Right hindlimb (tissue), 1 donor: ENCODE results near the gene ABHD8.

Source experiments
- DNase-seq: peaks from one replicate; pipeline ENCODE4 v3.0.0-alpha.2; 2018

ABHD8 gene

GRCh38 chr19:17303167-17303939 is at the start of gene ABHD8:
Gene ABHD8, minus strand, starts transcription at chr19:17303425. Its CDS starts 1,809 bp downstream, at chr19:17301616.
- peak; percentile 98 for DNase-seq

DNA sequence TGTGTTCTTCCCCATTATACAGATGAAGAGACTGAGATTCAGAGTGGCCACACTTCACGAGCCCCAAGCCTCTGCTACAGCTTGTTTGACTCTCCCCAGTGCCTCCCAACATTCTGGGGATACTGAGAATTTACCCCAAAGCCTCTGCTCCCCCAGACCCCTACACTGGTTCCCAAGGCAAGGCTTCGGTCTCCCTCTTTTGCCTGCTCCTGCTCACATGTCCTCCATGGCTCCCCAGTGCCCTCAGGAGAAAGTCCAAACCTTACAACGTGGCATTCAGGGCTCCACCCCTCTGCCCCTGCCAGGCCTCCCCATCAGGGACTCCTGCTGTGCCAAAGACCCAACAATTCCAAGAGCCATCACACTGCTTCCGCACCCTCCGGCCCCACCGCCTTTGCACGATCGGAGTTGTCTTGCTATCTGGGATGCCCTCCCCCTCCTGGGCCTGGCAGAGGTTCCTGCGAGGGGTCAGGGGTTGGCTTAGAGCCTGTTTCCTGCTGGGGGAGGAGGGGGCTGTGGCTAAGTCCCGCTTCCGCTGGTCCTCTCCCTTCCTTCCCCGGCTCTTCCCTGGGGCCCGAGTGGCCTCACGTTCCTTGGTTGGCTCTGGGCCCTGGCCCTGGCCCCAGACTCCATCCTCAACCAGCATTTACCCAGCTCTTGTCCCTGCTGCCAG is 49.5 kb upstream of the ABHD8 start:
- peak; percentile 54 for DNase-seq

DNA sequence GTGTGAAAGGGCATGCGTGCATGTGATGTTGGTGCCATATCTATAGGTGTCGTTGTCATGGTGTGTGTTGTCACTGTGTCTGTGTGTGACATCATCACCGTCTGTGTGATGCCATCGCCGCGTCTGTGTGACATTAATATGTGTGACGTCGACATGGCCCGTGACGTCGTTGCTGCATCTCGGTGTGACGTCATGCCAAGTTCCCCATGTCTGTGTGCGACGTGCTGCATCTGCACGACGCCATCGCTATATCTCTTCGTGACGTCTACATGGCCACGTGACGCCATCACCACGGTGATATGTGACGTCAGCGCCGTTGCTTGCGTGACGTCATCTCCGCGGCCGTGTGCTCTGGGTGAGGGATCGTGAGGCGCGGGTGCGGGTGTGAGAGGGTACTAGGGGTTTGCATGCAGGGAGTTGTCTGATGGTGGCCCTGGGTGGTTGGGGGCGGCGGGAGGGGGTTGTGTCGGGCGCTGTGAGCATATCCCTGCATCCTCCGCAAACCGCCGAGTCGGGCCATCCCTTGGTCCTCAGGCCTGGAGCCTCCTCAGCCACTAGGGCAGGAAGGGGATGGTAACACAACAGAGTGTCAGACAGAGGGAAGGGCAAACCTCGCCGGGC is 48.7 kb upstream of the ABHD8 start:
- DNase-seq, result no peak

DNA sequence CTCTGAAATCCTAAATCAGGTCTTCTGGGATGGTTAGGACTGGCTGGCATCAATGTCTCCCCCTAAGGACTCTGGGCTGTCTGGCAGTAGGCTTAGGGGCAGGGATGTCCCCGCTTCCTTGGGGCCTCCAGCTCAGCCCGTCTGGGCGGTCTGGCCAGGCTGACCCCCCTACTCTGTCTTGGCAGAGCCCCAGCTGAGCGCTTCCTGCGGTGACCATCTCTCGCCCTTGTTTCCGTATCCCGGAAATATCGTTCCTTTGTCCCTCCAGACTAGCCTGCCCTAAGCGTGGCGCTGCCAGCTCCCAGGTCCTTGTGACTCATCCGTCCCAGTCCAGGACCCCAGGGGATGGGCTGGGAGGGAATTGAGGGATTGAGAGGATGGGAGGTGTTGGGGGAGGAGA is 45.5 kb upstream of the ABHD8 start:
- DNase-seq, result peak; percentile 75

GRCh38 chr19:17347877-17348276 is 44.7 kb upstream of the ABHD8 start:
- DNase-seq, result no peak

DNA sequence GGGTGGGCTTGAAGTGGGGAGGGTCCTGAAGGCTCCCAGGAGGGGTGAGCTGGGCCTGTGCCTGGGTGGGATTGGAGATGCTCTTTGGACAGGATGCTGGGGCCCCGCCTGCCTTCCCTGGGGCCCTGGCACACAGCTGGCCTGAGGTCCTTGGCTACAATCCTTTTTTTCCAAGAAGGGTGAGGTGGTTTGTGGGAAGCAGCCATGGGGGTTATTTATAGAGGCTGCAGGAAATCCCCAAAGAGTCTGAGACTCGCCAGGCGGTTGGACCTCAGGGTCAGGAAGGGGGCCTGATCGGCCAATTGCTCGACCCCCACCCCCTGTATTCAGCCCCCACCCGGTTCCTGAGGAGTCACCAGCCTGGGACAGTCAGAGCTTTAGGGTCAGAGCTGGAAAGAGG is 44.1 kb upstream of the ABHD8 start:
- no peak for DNase-seq

GRCh38 chr19:17346109-17346671 is 43.0 kb upstream of the ABHD8 start:
- DNase-seq, result peak; percentile 77

DNA sequence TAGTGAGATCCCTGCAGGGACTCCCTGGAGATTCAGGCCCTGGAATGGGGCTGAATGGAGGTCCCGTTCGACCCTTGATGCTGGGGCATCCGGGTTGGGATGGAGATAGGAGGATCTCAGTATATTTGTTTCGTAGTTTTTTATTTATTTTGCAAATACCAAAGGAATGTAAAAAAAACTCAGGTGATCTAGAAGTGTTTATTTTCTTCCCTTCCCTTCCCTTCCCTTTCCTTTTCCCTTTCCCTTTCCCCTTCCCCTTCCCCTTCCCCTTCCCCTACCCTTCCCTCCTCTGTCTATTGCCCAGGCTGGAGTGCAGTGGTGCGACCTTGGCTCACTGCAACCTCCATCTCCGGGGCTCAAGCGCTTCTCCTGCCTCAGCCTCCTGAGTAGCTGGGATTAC is 38.6 kb upstream of the ABHD8 start:
- DNase-seq, result no peak

DNA sequence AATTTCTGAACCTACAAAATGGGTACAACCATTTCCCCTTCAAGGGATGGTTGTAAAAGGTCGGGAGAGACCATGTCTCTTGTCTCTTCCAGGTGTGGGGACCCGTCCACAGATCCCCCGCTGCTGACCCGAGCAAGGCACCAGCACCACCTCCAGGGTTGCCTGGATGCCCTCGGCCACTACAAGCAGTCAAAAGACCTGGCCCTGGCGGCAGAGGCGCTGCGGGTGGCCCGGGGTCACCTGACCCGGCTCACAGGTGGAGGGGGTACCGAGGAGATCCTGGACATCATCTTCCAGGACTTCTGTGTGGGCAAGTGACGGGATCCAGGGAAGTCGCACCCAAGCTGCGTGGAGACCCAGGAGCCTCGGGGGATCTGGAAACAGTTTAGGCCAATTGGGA is 38.2 kb upstream of the ABHD8 start:
- DNase-seq, result no peak

DNA sequence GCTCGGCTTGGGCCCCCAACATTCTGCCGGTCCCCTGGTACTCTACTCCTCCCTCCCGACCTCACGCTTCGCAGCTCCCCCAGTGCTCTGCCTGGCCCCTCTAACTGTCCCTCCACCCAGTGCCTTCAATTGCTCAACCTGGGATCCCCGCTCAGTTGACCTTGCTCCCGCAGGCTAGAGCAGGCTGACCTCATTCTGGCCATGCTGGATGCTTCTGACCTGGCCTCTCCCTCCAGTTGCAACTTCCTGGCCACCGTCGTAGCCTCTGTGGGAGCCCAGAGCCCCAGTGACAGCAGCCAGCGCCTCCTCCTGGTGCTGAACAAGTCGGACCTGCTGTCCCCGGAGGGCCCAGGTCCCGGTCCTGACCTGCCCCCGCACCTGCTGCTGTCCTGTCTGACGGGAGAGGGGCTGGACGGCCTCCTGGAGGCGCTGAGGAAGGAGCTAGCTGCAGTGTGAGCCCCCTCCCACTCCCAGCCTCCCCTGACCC is 37.7 kb upstream of the ABHD8 start:
- no peak for DNase-seq

DNA sequence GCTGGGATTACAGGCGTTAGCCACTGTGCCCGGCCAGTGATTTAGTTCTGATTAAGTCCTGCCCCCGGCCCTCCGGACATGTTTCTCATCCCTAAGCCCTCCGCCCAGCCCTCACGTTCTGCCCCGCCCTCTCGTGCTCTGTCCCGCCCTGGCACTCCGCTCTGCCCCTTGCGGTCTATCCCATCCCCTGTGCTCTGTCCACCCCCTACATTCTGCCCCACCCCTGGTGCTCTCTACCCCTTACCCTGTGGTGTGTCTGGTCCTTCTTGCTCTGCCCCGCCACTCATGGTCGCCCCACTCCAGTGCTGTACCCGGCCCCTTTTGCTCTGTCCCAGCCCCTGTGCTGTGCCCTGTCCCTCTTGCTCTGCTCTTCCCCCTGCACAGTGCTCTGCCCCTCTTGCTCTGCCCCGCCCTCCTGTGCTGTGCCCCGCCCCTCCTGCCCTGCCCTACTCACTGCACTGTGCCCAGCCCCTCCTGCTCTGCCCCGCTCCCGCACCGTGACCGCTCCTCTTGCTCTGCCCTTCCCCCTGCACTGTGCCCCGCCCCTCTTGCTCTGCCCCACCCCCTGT is 37.2 kb upstream of the ABHD8 start:
- DNase-seq, result no peak

DNA sequence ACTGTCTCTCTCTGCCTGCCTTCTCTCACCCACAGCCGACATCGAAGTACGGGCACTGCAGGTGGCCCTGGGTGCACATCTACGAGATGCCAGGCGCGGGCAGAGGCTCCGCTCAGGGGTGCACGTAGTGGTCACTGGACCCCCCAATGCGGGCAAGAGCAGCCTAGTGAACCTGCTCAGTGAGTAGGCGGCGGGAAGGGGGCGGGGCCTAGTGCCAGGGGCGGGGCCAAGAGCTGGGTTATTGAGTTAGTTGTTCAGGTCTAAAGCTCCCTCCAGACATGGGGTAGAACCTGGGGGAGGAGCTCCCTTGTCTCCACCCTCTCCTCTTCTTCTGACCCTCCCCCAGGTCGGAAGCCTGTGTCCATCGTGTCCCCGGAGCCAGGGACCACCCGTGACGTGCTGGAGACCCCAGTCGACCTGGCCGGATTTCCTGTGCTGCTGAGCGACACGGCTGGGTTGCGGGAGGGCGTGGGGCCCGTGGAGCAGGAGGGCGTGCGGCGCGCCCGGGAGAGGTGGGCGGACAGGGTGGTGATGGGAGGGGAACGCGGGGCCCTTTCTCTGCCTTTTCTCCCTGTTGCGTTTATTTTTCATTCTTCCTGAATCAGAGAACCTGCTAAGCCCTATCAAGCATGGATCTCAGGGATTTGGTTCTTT is 36.0 kb upstream of the ABHD8 start:
- DNase-seq, result no peak

DNA sequence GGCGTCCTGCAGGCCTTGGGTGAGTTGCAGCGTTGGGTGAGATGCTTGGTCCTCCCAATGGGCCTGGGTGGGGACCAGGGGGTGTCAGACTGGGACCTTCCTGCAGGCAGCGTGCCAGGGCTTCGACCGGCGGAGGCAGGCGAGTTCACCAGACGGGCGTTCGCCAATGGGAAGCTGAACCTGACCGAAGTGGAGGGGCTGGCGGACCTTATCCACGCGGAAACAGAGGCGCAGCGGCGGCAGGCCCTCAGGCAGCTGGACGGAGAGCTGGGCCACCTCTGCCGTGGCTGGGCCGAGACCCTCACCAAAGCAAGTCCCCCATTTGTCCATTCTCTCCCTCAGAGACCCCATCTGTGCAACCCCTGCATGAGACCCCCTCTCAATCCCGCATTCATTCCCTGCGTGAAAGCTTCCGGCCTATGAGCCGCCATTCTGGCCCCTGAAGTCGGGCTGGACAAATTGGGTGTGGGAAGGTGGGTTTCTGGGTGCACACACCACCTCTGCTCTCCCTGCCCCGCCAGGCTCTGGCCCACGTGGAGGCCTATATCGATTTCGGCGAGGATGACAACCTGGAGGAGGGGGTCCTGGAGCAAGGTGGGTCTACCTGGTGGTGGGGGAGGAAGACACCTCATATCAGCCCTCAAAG is 35.3 kb upstream of the ABHD8 start:
- DNase-seq, result no peak

DNA sequence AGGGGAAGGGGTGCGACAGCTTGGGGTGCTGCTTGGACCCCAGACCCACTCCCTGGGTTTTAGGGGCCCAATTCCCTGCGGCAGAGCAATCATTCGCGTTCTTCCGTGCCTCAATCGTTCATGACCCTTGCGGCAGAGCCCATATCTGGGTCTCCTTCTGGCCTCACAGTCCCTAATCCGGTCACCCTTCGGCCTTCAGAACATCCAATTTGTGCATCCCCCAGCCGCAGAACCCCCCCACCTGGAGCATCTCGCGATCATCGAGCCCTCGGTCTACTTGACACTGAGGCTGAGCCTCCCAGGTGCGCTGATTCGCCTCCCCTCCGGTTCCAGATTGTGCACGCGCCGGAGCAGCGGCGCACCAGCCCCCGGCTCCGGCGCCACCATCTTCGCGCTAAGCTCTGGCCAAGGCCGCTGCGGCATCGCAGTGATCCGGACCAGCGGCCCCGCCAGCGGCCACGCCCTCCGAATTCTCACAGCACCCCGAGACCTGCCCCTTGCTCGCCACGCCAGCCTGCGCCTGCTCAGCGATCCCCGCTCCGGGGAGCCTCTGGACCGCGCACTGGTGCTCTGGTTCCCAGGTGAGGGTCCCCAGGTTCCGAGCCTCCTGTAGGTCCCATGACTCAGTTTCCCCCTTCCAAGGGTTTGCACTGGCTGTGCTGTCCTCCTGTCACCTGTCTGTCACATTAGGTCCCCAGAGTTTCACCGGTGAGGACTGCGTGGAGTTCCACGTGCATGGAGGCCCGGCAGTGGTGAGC is 34.6 kb upstream of the ABHD8 start:
- DNase-seq, result no peak

DNA sequence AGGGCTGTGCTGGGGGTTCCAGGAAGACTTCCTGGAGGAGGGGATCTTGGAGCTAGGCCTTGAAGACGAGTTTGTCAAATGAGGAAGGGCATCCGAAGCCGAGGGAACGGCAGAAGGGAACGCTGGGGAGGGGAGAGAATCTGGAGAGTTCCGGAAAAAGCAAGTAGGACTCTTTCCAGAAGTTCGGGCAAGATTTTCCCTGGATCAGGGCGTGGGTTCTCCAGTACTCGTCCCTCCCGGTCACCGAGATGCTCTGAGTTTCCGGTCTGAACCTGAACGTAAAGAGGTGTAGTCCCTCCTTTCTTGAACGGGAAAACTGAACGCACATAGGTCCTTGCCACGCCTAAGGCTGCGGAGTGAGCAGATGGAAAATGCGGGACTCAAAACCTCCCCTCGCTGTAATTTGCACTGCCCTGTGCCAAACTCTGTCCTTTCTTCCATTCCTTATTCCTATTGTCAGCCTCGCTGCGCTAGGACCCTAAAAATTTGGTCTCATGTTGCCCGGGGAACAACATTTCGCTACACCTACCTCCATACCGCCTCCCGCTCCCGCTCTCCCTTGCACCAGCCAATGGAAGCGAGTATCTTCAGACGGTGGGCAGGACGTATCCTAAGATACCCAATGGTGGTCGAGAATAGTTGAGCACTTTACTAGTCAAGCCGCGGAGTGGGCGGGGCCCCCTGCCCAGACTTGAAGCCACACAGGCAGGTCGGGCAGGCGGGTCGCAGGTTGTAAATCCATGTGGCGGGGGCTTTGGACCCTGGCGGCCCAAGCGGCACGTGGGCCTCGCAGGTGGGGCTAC is 33.8 kb upstream of the ABHD8 start, which contains the start of gene GTPBP3:
Gene GTPBP3 (plus strand): TSS at position 682 of the 803 bp plus-strand sequence. CDS start 59 bp downstream, at position 741.
- DNase-seq, result peak; percentile 97

DNA sequence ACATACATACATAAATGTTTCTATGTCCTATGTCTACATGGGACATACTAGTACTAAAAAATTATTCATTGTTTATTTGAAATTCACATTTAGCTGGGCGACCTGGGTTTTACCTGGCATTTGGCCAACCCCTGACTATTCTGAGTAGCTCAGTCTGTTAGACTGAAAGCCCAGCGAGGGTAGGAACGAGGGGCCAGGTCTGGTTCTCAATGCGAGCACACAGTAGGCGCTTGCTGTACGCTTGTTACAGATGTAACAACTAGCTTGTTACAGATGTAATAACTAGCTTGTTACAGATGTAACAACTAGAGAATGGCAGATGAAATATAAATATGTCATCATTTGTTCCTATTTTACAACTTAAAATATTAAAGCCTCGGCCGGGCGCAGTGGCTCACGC is 32.4 kb upstream of the ABHD8 start:
- DNase-seq, result no peak

DNA sequence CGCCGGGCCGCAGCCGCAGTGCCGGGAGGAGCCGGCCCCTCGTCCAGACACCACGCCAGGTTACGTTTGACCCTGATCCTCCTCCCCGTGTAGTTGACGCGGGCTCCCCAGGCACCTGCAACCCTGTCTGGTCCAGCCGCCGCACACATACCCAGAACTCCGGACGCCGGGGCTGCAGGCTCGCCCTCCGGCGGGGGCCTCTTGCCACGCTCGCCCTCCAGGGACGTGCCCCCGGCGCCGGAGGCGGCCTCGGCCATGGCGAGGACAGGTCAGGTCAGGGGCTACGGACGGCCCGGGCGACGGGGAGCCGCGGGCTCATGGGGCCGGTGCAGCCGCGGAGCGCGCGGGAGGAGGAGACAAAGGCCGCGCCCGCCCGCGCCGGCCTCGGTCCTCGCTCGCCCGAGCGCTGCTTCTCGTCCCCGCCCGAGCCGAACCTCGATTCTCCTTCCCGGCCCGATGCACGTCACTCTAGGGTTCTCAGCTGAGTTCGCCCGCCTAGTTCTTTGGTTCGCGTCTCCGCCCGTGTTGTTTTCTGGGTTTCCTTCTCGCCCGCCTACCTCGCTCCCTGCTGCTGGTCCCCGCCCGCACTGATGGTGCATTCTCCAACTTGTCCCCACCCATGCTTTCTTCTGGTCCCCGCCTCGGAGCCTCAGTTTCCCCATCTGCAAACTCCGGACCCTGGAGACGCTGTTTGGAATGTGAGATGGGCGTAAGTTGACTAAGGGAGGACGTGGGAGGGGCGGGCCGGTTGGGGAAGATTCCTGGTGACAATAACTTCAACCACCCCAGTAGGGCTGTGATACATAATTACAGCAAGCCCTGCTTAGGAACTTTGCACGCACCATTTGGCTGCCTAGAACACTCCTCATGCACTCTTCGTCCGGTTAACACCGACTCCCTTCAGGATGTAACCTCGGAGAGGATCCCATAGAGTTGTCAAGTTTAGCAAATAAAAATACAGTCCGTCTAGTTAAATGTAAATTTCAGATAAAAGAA is 31.5 kb upstream of the ABHD8 start, which contains the start of gene ANO8:
Gene ANO8 (minus strand): TSS at position 442 of the 996 bp plus-strand sequence. CDS start 185 bp downstream, at position 257.
- peak; percentile 98 for DNase-seq

- no peak for DNase-seq
These were observed 30.6 kb upstream of the ABHD8 start for GRCh38 chr19:17333611-17334413.
